ENCODE measurements around the gene SMC4.
"Not testable (repeated sequence)": the region's sequence is repeated elsewhere in the genome, so short reads cannot be mapped to it uniquely, and the experiment has no call there.

The SMC4 gene

GRCh38 chr3:160440687-160441086 lies 41.2 kb downstream of the SMC4 start:
- DNase-seq (ENCODE audit: insufficient read length, low spot score) (no peak), FAIRE-seq (no peak)

- DNase-seq (ENCODE audit: insufficient read length, low spot score) (no peak), FAIRE-seq (no peak)
Measured at GRCh38 chr3:160444411-160444810, 45.0 kb downstream of the SMC4 start.

- FAIRE-seq (no peak), DNase-seq (ENCODE audit: insufficient read length, low spot score) (no peak)
Measured at GRCh38 chr3:160445854-160446253, 46.4 kb downstream of the SMC4 start.

GRCh38 chr3:160446522-160447056 lies 47.1 kb downstream of the SMC4 start:
- DNase-seq (ENCODE audit: insufficient read length, low spot score), result no peak
- FAIRE-seq, result no peak

- no peak for DNase-seq (ENCODE audit: insufficient read length, low spot score)
- no peak for FAIRE-seq
Measured at GRCh38 chr3:160447544-160447943, 48.1 kb downstream of the SMC4 start.

GRCh38 chr3:160448845-160449635 lies 49.6 kb downstream of the SMC4 start:
- FAIRE-seq, result peak; percentile 31
- no peak for DNase-seq (ENCODE audit: insufficient read length, low spot score)

GRCh38 chr3:160449636-160450598 lies 50.5 kb downstream of the SMC4 start, which contains the start of gene TRIM59:
Gene TRIM59, minus strand, starts transcription at chr3:160449786. Its CDS starts 10,603 bp downstream, at chr3:160439183.
- FAIRE-seq (peak; percentile 97), DNase-seq (ENCODE audit: insufficient read length, low spot score) (peak; percentile 98)

GRCh38 chr3:160450846-160451245 lies 51.4 kb downstream of the SMC4 start:
- FAIRE-seq, result no peak
- DNase-seq (ENCODE audit: insufficient read length, low spot score), result no peak

GRCh38 chr3:160451602-160452001 lies 52.2 kb downstream of the SMC4 start:
- no peak for FAIRE-seq

GRCh38 chr3:160452251-160452650 lies 52.8 kb downstream of the SMC4 start:
- DNase-seq (ENCODE audit: insufficient read length, low spot score); FAIRE-seq: not testable (repeated sequence)

More at GRCh38 chr3:160451602-160452001, 52.2 kb downstream of the SMC4 start:
- no peak for DNase-seq (ENCODE audit: insufficient read length, low spot score)

GRCh38 chr3:160454995-160455394 lies 55.5 kb downstream of the SMC4 start:
- FAIRE-seq (no peak), DNase-seq (ENCODE audit: insufficient read length, low spot score) (no peak)

- FAIRE-seq (no peak), DNase-seq (ENCODE audit: insufficient read length, low spot score) (no peak)
Measured at GRCh38 chr3:160455846-160456245, 56.4 kb downstream of the SMC4 start.

- FAIRE-seq (no peak), DNase-seq (ENCODE audit: insufficient read length, low spot score) (no peak)
Measured at GRCh38 chr3:160458151-160458550, 58.7 kb downstream of the SMC4 start.

- DNase-seq (ENCODE audit: insufficient read length, low spot score) (no peak), FAIRE-seq (no peak)
Measured at GRCh38 chr3:160459450-160459970, 60.1 kb downstream of the SMC4 start.

GRCh38 chr3:160460033-160460432 lies 60.6 kb downstream of the SMC4 start:
- no peak for DNase-seq (ENCODE audit: insufficient read length, low spot score)
- FAIRE-seq, result no peak

GRCh38 chr3:160464321-160464720 lies 64.9 kb downstream of the SMC4 start:
- DNase-seq (ENCODE audit: insufficient read length, low spot score), result no peak
- FAIRE-seq, result no peak

- no peak for DNase-seq (ENCODE audit: insufficient read length, low spot score)
- no peak for FAIRE-seq
Measured at GRCh38 chr3:160464971-160465370, 65.5 kb downstream of the SMC4 start.

GRCh38 chr3:160470181-160470580 lies 70.7 kb downstream of the SMC4 start:
- FAIRE-seq (no peak), DNase-seq (ENCODE audit: insufficient read length, low spot score) (no peak)

GRCh38 chr3:160471892-160472291 lies 72.4 kb downstream of the SMC4 start:
- FAIRE-seq (no peak), DNase-seq (ENCODE audit: insufficient read length, low spot score) (no peak)

- FAIRE-seq, result no peak
- no peak for DNase-seq (ENCODE audit: insufficient read length, low spot score)
Measured at GRCh38 chr3:160472344-160472743, 72.9 kb downstream of the SMC4 start.

- no peak for FAIRE-seq
- DNase-seq (ENCODE audit: insufficient read length, low spot score), result no peak
Measured at GRCh38 chr3:160473221-160473620, 73.8 kb downstream of the SMC4 start.

All from GM19239 (cell line).